ENCODE measurements around the gene TMEM213.

GRCh38 chr7:138863931-138864330, 66.1 kb downstream of the TMEM213 start:
- TF ChIP-seq BHLHE40 (IDR thresholded peaks at IDR 0.05; ENCODE audit: borderline replicate concordance in 1 of 2, low read depth in 2 of 2, low read length in 1 of 2) (no peak), EZH2 (IDR thresholded peaks at IDR 0.05; ENCODE audit: borderline replicate concordance, control insufficient read depth, low read depth, low read length) (no peak)
